Stimulated activated CD4-positive, alpha-beta T cell treated with anti-CD3 and anti-CD28 coated beads, Interleukin-4, amount 100 ng/mL, for 1 hour (primary cell): ENCODE data around the gene DLL4.
A peak's percentile ranks its signal among the peaks of the same experiment; 100 is the strongest.

ENCODE experiments used
- DNase-seq: peaks from one replicate; pipeline ENCODE4 v3.0.0-alpha.2; 2020

The DLL4 gene

GRCh38 chr15:40927873-40928806 lies 1.0 kb upstream of the DLL4 start:
- DNase-seq, result no peak

- DNase-seq, result no peak
Measured at GRCh38 chr15:40929660-40930429, 705 bp downstream of the DLL4 start.

GRCh38 chr15:40930430-40931299 lies 1.5 kb downstream of the DLL4 start:
- peak; percentile 60 for DNase-seq

GRCh38 chr15:40931300-40932142 lies 2.4 kb downstream of the DLL4 start:
- no peak for DNase-seq

GRCh38 chr15:40932156-40932555 lies 3.0 kb downstream of the DLL4 start:
- no peak for DNase-seq

- no peak for DNase-seq
Measured at GRCh38 chr15:40932649-40933516, 3.7 kb downstream of the DLL4 start.

- DNase-seq, result no peak
Measured at GRCh38 chr15:40933517-40933902, 4.4 kb downstream of the DLL4 start.

GRCh38 chr15:40934457-40934856 lies 5.3 kb downstream of the DLL4 start:
- DNase-seq, result no peak

- DNase-seq, result no peak
Measured at GRCh38 chr15:40936234-40936708, 7.1 kb downstream of the DLL4 start.

- DNase-seq, result no peak
Measured at GRCh38 chr15:40936709-40937666, 7.8 kb downstream of the DLL4 start.

- DNase-seq, result no peak
Measured at GRCh38 chr15:40937762-40938535, 8.8 kb downstream of the DLL4 start.

GRCh38 chr15:40938536-40938870 lies 9.4 kb downstream of the DLL4 start:
- no peak for DNase-seq

GRCh38 chr15:40940296-40940801 lies 11.2 kb downstream of the DLL4 start:
- no peak for DNase-seq

GRCh38 chr15:40941068-40941527 lies 12.0 kb downstream of the DLL4 start:
- no peak for DNase-seq

- peak; percentile 67 for DNase-seq
Measured at GRCh38 chr15:40941528-40942336, 12.6 kb downstream of the DLL4 start.

GRCh38 chr15:40942337-40942854 lies 13.3 kb downstream of the DLL4 start:
- DNase-seq, result no peak

GRCh38 chr15:40942878-40943277 lies 13.7 kb downstream of the DLL4 start:
- DNase-seq, result no peak
